ENCODE results near the gene MARK3. TPM values are rescaled to one million over a fixed set of nuclear protein-coding genes. Genes with fewer than 3 reads are reported as not detected.

MARK3 gene
- total and polyA plus RNA-seq, 2 of the 4 experiments (the other 2 are of a cell fraction), result 78.5 to 80.5 TPM

DNA sequence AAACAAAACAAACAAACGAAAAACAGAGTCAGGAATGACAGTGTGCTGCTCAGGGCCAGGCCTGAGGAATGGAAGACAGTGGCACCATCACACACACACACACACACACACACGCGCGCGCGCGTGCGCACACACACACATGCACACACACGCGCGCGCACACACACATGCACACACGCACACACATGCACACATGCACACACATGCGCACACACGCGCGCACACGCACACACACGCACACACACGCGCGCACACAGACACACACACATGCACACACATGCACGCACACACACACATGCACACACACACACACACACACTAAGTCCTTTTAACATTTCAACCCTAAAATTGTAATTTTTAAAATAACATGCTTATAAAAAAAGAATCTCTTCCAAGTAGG is 13.2 kb upstream of the MARK3 start:
- H3K23ac ChIP-seq (ENCODE audit: low read depth, low read length), result no peak overlapping the region
- H4K5ac ChIP-seq (ENCODE audit: low read depth, low read length), result 0 out of 2 replicates have a peak overlapping the region, but pooled peaks have one; percentile 38
- CTCF ChIA-PET, result no interaction called here
- H2AK9ac ChIP-seq (replicated peaks; ENCODE audit: low read depth, low read length, poor library complexity), result no peak overlapping the region
- peaks cover 9% of the 10 kb centered on the region; the same call in 1 of the 2 replicates for H3K4me1 ChIP-seq (ENCODE audit: control insufficient read depth, insufficient read depth, low read length)
- POLR2A ChIA-PET (ENCODE audit: unreplicated experiment), result no interaction called here
- no peaks in the 10 kb centered on the region for H3K9me3 ChIP-seq (ENCODE audit: control insufficient read depth, insufficient read depth, low read length)
- peak overlapping the region; percentile 82 for H4K91ac ChIP-seq (ENCODE audit: insufficient read depth, low read depth, low read length)
- TF ChIP-seq RCOR1 (IDR thresholded peaks at IDR 0.05; ENCODE audit: insufficient replicate concordance, low read length) (no peak), CHD1 (IDR thresholded peaks at IDR 0.05; ENCODE audit: low read depth, low read length) (no peak), MXI1 (IDR thresholded peaks at IDR 0.05; ENCODE audit: borderline replicate concordance, low read depth, low read length) (no peak)
- H3K9ac ChIP-seq (ENCODE audit: low read depth, low read length), result no peak overlapping the region
- H3K4ac ChIP-seq (ENCODE audit: low read depth, low read length), result peak overlapping the region; percentile 72
- H3K18ac ChIP-seq (ENCODE audit: low read depth, low read length), result no peak overlapping the region
- H4K8ac ChIP-seq (ENCODE audit: low read depth in 2 of 2, low read length in 2 of 2), result peak overlapping the region; percentile 58 to 92
- peaks cover 9% of the 10 kb centered on the region for H3K9me1 ChIP-seq (ENCODE audit: insufficient read depth, low read length)
- no peak for DNase-seq
- dilution Hi-C loops (cut with HindIII; ENCODE audit: low sequenced_read_pairs, unreplicated experiment), result no loop called here
- ATAC-seq (ENCODE audit: low read depth), result no peak
- H2BK120ac ChIP-seq (ENCODE audit: low read depth, low read length), result peak overlapping the region; percentile 74
- no peaks in the 10 kb centered on the region for H3K36me3 ChIP-seq (ENCODE audit: control insufficient read depth, insufficient read depth, low read length)
- no peak overlapping the region for H3K4me3 ChIP-seq (ENCODE audit: insufficient read depth, low read depth, low read length)
- H4K20me1 ChIP-seq (ENCODE audit: insufficient read depth, low read length), result no peaks in the 10 kb centered on the region
- no peak overlapping the region; the same call in 2 of the 3 replicates for H2BK15ac ChIP-seq (ENCODE audit: low read depth, low read length)
- H2BK5ac ChIP-seq (ENCODE audit: low read depth, low read length, poor library complexity, severe bottlenecking), result peak overlapping the region; percentile 64
- whole genome bisulfite sequencing, 2 experiments (ENCODE audit: extremely low coverage in 2 of 2, insufficient read length in 1 of 2), result no CpG with 5 or more reads among the region's 23 CpGs
- H2BK20ac ChIP-seq (ENCODE audit: low read depth, low read length), result peak overlapping the region; percentile 34; the same call in 1 of the 2 replicates
- no peak overlapping the region for H3K4me2 ChIP-seq (ENCODE audit: low read depth, low read length)
- peak overlapping the region; percentile 67 for H2AK5ac ChIP-seq (ENCODE audit: low read depth, low read length)
- BruUV-seq (replicated peaks), result no TSS peak
- in situ Hi-C loops (cut with MboI; ENCODE audit: low sequenced_read_pairs), result no loop called here
- H3K27me3 ChIP-seq (ENCODE audit: control insufficient read depth, insufficient read depth, low read length), result no peaks in the 10 kb centered on the region
- H3K27ac ChIP-seq (ENCODE audit: insufficient read depth, low read length), result peak overlapping the region; percentile 46
- intact Hi-C loops (cut with micrococcal nuclease), result no loop called here
- no peak overlapping the region for H2AFZ ChIP-seq (replicated peaks; ENCODE audit: low read length, poor library complexity)
- H3K14ac ChIP-seq (replicated peaks; ENCODE audit: low read depth, low read length), result no peak overlapping the region; the same call in 1 of the 2 replicates
- peaks cover 0 to 3% of the 10 kb centered on the region in 2 experiments; a peak in 1 of 4 replicates for H3K79me1 ChIP-seq (ENCODE audit: low read depth in 1 of 2, low read length in 2 of 2)
- H3K56ac ChIP-seq (ENCODE audit: extremely low read depth, insufficient read depth, low read length), result no peak overlapping the region

Data from IMR-90 (cell line).